NCI-H1092 (cell line): Measurements from ENCODE around the gene TLR5.

ENCODE experiments used
- DNase-seq: peaks from one replicate; lab custom pipeline; 2025; lab: John Stamatoyannopoulos, UW

TLR5 gene

DNA sequence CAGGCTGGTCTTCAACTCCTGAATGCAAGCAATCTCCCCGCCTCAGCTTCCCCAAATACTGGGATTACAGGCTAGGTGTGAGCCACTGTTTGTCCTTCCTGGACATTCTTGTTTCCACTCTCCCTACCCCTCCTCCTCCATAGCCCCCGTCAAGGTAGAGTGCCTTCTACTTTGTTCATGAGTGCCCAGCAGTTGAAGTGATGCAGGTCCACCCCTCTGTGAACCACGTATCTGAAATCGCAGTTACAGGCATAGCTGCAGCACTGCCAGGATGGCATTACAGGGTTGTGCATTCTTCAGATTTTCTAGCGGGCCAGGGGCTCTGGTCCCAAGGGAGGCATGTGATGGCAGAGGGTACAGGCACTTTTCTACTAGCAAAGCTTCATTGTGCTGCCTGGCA lies 7.4 kb upstream of the TLR5 start:
- no peak for DNase-seq

DNA sequence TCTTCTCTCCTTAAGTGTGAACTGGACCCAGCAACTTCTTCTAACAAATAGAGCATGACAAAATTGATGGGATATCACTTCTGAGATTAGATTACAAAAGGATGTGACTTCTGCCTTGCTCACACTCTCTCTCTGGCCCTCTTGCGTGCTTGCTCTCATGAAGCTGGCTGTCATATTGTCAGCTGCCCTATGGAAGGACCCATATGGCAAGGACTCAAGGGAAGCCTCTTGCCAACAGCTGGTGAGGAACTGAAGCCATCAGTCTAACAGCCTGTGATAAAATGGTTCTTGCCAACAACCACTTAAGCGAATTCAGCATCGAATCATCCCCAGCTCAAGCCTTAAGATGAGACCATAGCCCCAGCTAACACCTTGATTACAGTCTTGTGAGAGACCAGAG lies 4.8 kb upstream of the TLR5 start:
- DNase-seq, result no peak

DNA sequence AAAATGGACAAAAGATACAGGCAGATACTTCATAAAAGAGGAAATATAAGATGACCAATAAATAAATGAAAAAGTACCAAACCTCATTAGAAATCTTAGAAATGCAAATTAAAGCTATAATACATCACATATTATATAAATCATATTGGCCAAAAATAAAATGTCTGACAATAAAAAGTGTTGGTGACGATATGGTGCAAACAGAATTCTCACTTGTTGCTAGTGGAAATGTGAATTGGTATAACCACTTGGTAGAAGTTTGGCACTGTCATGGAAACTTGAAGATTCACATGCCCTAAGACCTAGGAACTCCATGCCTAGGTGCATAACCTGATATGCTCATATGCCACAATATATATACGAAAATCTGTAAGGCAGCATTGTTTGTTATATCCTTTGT lies 4.4 kb upstream of the TLR5 start:
- DNase-seq, result no peak

DNA sequence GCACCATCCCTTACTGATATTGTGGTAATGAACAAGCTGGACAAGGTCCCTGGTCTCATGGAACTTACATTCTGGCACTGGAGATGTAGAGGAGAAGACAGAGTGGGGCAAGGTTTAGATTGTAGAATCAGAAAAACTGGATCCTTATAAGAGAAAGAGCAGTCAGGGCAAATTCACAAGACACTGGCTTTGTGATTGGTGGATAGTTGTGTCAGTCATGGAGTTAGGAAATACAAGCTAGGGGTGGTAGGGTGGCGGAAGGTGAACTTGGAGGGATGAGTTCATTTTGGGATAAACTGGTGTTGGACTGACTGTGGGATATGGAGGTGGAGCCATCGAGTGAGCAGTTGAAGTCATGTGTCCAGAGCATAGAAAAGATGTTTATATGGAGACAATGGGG lies 3.7 kb upstream of the TLR5 start:
- DNase-seq, result no peak

DNA sequence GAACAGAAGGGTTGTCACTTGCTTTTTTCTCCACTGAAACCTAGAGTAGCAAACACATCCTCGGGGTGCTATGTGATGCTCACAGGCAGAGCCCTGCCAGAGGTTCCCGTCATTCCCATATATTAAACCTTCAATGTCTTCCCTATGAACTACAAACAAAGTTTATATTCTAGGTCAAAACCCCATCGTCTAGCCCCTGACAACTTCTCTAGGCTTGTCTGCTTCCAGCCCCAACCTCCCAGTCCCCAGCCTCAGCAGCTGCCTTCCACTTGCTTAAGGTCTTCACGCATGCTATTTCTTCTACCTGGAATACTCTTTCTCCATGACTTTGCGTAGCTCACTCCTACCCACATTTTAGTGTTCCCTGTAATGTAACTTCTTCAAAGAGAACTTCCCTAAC lies 1.9 kb upstream of the TLR5 start:
- DNase-seq, result no peak

DNA sequence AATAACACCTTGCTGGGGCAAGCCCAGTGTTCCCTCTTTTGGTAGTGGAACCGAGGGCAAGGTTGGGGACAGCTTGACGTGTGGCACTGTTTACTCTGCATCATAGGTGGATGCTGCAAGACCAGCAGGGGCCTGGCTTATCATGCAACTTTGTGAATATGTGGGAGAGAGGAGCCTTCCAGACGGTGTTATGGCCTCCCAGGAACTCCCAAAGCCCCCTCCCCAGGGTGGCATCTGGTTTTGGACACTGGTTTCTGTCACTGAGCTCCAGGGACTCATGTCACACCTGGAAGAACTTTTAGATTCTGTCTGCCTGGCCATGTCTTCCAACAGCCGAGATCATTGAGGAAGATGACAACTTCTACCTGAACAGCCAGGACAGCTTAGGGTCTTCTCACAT lies 1.4 kb upstream of the TLR5 start:
- DNase-seq, result no peak

DNA sequence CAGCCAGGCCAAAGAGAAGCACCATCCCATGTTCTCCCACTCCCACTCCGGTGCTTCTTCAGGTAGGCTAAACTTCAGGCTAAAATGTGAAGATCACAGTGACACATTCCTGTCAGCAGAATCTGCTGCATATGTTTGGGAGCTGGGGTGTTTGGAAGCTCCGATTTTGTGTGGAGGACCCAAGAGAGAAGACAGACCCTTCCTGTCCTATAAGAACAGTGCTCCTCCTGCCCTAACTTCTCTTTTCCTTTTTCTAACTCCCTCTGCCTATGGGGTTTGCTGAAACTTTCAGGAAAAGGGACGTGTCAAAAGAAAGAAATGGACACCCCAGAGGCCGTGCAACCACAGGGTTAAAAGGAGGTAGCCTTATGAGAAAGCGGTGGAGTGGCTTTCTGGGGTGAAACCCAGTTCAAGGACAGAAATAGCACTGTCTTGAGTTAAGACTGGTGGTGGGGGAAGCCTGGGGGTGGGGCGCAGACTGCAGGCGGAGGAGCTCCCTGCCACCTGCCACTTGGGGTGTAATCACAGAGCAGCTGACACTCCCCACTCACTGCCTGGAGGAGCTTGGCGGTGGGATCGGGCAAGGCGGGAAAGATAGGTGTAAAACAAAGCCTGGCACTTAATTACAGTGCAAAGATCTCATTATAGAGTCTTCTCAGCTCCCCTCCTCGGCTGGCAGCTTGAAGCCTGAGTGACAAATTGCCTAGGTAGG lies 645 bp upstream of the TLR5 start:
- DNase-seq, result no peak

DNA sequence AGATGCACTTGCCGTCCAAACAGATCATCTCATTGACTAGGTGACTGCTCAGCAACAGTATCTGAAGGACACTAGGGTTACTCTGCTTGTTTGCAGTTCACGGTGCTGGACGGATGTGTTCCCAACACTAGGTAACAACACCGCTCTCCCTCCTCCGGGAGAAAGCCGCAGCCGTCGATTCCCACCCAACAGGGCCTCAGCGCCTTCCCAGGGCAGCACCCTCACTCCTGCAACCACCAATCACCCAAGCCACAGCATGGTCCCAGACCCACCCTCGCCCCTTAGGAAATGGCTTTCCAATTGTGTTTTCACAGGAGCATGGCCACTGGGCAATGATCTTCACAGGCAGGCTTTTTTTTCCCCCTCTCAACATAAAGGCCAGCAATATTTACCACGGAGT lies 779 bp downstream of the TLR5 start:
- DNase-seq, result no peak

DNA sequence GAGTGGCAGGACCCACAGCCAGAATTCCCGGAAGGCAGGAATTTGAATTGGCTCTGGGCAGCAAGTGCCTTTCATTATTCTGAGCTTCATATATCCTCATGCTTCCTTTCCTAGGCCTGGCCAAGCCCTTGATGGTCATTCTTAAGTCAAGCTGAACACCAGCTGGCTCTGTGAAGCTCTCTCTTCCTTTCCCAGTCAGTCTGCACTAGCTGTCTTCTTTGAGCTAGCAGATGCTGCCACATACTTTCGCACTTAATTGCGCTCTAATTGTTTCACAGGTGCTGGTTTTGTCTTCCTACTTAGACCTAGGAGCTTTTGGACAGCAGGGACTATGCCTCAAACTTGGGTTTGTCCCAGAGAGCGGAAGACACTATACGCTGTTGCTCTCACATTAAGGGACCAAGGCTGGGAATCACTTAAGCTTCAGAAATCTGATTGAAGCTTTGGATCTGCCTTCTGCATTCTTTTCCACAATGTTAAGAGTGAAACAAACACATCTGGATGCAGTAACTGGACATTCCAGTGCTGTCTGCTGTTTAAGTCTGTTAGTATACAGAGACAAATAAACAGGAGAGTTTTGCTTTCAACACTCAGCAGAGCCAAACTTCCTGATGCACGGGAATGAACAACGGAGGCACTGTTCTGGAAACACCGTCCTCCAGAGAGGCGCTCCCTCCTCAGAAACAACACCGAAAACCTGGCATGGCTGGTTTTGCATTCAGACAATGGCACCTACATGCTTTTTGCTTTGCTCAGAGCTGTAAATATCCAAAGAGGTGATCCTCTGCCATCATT lies 2.2 kb downstream of the TLR5 start:
- no peak for DNase-seq

DNA sequence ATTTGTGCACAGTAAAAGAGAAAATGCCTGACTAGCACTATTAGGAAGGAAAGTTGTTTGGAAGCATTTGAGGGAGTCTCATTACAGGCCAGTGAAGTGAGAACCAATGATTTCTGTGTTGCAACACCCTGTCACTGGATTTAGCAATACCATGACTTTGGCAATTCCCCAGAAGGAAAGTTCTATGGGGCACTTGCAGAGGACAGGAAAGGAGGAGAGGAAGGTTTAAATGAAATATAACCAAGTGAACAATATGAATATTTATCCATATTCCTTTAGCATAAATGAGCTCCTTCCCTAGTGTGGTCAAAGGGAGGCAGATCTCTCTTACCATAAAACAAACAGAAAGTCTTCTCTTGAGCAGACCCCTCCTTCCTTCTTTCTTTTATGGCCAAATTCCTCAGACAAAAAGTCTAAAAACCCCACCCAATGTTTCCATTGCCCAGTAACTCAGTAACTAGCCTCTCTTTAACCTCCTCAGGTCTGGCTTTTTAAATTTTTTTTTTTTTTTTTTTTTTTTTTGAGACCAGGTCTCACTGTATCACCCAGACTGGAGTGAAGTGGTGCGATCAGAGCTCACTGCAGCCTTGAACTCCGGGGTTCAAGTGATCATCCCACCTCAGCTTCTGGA lies 5.5 kb downstream of the TLR5 start:
- DNase-seq, result no peak

DNA sequence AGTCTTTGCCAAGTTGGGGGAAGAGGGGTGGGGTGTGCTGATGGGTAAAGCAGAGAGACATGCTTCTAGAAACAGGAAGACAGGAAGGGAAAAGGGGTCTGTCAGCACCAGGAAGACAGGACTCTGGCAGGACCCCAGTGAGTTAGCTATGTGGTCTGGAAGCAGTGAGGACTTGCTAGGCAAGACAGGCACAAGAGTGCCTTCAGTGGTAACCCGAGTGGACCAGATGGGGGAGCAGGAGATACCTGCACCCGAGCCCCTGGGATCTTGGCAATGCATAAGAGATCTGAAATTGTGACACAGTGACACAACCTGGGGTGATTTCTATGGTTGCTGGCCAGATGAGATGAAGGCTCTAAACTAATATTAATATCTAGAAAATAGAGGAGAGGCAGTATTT lies 7.0 kb downstream of the TLR5 start:
- DNase-seq, result no peak

DNA sequence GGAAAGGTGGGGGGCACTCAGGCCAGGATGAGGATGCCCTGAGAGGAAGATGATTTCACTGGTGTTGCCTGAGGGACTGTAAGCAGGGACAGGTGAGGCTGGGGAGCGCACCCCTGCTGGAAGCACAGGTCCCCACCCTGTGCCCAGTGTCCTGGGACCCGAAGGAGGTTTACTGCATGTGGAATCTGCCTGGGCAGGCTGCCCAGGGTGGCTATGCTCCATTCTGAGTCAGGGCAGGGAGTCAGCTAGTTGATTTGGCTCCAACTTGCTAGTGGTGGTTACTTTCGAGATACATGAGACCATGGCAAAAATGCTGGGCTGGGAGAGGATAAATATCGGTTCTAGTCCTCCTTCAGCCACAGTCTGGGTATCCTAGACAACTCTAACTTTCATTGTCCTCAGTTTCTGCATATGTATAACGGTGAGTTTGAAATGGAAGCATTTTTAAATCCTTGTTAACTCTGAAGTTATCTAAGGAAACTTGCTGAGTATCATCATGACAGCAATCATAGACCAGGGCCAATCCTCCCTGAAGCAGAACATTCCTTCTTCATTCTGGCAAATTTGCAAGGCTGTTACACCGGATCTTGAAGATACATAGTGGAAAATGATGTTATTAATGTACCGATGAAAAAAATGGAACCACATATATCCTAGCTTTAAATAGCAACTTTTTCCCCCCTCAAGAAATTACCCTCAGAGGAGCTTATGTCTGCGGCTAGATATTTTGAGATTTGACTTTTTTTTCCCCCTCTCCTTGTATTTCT lies 7.7 kb downstream of the TLR5 start:
- DNase-seq, result no peak

DNA sequence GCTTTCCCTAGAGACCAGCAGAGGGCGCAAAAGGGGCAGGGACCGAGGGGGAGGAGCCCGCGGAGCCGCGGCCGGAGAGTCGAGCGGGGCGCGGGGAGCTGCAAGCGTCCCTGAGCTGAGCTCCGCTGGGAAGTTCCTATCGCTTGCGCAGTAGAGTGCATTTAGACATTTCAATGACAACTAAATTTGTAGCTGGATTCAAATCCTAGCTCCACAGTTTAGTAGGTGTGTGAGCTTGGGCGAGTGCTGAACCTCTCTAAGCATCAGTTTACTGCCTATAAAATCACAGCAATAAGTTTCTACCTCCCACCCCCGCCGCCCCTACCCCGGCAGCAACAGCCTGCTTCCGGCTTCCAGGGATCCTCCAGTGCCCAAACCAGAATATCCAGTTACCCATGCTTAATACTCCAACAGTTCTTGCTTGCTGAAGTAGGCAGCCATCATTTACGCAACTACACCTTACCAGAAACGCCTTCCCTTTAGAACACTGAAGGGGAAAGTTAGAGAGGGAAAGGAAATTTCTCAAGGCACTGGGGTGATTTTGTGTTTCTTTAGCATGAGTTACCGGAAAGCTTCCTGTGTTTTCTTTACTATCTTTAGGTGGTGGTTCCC lies 9.1 kb downstream of the TLR5 start:
- DNase-seq, result peak; percentile 83

DNA sequence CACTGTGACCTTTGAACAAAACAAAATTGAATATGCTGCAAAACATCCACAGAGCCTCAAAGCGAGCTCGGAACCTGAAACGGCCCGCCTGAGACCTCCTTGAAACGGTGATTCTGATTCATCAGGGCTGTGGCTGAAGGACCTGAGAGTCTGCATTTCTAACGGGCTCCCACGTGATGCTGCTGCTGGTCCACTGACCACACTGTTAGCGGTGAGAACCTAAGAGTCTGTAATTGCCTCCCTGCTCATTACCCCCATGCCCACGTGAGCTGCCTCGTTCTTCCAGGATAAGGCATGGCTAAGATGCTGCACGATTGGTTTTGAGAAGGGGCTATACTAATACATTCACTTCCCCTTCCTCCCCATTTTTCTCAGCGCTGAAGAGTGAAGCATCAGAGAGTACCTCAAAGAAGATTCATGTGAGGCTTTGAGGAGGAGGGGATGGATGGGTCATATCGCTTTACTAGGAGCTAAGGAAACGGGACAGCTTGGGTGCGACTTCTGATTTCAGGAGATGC lies 9.7 kb downstream of the TLR5 start:
- no peak for DNase-seq

DNA sequence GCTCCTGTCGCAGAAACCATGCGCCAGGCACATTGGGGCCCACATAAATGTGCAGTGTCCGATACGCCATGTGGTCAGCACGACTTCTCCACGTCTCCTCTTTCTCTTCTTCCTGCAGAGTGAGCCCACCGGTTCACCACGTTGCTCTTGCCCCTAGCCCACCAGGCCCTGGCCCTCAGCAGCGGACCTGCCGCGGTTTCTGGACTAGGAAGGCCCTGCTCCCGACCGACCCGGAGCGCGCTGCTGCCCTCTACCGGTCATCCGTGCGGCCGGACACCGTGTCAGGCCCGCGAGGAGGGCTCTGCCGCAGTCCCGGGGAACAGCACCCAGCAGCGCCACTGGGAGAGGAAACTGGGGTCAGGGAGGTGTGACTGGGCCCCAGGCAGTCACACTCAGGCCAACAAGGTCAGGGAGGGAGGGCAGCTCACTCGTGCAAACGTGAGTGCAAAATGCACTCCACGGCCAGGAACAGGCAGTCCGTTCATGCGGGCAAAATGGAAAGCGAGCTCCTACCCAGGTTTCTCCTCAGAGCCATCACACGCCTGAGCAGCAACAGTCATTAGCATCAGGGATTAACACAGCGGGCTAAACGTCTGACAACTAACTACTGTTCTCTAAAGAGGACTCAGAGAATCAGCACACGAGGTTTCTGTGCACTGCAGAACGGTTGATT lies 13.7 kb downstream of the TLR5 start:
- no peak for DNase-seq

DNA sequence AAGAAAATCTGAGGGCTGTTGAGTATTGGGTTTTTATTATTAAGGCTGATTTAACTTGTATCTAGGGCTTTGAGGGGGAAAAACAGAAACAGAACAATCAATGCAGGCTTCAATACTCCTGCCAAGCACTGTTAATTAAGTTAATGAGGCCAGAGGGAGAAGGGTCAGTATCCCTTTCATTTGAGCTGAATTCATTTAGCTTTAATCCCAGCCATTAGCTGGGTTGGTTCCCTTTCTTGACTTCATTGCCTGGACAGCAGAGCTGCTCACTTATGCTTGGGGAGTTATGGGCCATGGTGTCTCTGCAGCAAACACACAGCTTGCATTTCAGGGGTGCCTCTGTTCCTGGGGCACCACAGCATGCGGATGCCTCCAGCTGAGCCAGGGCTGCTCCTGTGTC lies 16.3 kb downstream of the TLR5 start:
- no peak for DNase-seq

DNA sequence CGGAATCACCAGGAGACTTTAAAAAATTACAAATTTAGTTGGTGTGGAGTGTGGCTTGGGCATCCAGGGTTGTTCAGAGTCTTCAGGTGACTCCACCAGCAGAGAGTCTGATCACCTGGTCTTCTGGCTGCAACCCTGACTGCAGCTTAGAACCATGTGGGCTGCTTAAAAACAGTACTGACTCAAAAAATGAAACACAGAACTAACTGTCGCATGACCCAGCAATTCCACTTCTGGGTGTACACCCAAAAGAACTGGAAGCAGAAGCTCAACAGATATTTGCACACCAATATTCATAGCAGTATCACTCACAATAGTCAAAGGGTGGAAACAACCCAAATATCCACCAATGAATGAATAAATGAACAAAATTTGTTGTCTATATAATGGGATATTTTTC lies 17.3 kb downstream of the TLR5 start:
- DNase-seq, result no peak

DNA sequence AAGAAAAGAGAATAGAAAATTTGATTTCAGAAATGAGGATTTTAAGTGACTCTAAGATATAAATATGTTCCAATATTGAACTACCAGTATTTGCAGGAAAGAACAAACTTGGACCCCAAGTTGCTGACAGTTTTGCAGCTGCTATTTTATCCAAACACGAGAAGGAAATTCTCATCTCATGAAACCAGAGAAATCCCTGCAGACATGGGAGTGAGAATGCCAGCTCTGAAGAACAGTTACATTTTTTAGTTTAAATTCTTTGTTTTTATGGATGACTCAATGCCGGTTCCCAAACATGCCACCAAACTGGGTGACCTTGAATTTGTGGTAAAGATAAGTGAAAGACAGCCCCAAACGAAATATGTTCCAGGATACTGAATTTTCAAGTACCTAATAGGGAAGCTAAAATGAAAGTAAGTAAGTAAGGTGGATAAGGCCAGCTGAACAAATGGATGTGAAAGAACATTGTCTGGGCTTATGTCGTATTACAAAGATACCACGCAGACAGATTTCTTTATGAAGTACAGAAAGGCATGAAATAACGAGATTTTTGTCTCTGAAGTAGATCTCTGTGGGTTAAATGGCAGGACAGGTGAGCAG lies 19.9 kb downstream of the TLR5 start:
- DNase-seq, result no peak

DNA sequence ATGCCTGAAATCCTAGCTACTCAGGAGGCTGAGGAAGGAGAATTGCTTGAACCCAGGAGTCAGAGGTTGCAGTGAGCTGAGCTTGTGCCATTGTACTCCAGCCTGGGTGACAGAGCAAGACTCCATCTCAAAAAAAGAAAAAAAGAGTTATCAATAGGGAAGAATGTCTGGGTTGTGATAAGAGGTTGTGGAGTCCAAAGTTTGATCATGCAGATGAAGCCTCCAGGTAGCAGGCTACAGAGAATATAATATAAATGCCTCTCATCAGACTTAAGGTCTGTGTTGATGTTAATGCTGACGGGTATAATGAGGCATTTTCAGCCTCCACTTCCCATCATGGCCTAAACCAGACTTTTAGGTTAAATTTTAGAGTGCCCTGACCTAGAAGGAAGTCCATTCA lies 24.6 kb downstream of the TLR5 start:
- no peak for DNase-seq

DNA sequence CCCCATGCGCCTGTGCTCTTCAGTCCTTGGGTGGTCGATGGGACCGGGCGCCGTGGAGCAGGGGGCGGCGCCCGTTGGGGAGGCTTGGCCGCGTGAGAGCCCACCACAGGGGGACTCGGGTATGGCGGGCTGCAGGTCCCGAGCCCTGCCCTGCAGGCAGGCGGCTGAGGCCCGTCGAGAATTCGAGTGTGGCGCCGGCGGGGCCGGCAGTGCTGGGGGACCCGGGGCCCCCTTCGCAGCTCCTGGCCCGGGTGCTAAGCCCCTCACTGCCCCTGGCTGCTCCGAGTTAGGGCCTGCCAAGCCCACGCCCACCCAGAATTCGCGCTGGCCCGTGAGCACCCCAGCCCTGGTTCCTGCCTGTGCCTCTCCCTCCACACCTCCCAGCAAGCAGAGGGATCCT lies 26.1 kb downstream of the TLR5 start:
- no peak for DNase-seq

DNA sequence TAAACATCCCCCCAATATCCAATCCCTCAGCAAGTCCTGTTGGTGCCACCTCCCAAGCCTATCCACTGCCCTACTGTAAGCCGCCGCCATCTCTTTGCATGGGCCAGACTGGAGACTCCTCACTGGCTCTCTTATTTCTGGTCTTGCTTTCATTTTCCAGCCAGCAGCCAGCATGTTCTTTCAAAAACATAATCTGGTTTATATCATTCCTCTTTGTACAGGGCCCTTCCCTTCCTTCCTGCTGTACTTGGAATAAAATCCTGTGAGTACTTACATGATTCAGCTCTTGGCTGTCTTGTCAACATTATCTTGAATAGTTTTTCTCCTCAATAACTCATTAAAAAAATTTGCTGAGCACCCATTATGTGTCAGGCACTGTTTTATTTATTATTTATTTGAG lies 28.2 kb downstream of the TLR5 start:
- DNase-seq, result no peak
